DOHH2 (cell line): ENCODE measurements around the gene CFTR.

Source experiments
- CTCF ChIP-seq: fragments of 200-600 bp; sonication (generic); IDR thresholded peaks from one replicate; pipeline ENCODE4 v1.5.1; 2014; ENCODE audit warnings: antibody characterized with exemption, mild to moderate bottlenecking, low read depth, low read length; ENCODE audit not compliant: poor library complexity, severe bottlenecking
- EZH2phosphoT487 ChIP-seq: fragments of 200-600 bp; sonication (generic); IDR thresholded peaks from 2 replicates; pipeline ENCODE4 v1.6.1; 2017; ENCODE audit warnings: borderline replicate concordance, mild to moderate bottlenecking, antibody characterized with exemption, low read length, moderate library complexity, mixed read lengths

GRCh38 chr7:117435475-117436043, 44.3 kb upstream of the CFTR start:
- TF ChIP-seq CTCF (no peak), EZH2phosphoT487 (no peak)
